GM06990 (cell line): ENCODE measurements around the gene ZSCAN26.
"Not testable (repeated sequence)": the region's sequence is repeated elsewhere in the genome, so short reads cannot be mapped to it uniquely, and the experiment has no call there.

ENCODE experiments used
- DNase-seq: peaks from one replicate; pipeline ENCODE4 v3.0.0-alpha.2; 2011; ENCODE audit not compliant: insufficient read length; ENCODE audit errors: extremely low read depth
- H3K27me3 ChIP-seq: replicated peaks from 2 replicates; pipeline ENCODE4 v1.6.0; 2011; ENCODE audit warnings: low read length; ENCODE audit not compliant: control insufficient read depth, insufficient read depth
- H3K36me3 ChIP-seq: 2 replicates; pipeline ENCODE4 v1.5.1; 2011; ENCODE audit warnings: low read length; ENCODE audit not compliant: control insufficient read depth, insufficient read depth
- H3K4me3 ChIP-seq: replicated peaks from 2 replicates; pipeline ENCODE4 v1.5.1; 2011; ENCODE audit warnings: low read depth, mild to moderate bottlenecking, control low read depth, low read length
- CTCF ChIP-seq: IDR thresholded peaks from 2 replicates; pipeline ENCODE4 v1.5.1; 2011; ENCODE audit warnings: low read length, control low read depth, mild to moderate bottlenecking, inconsistent platforms; ENCODE audit not compliant: insufficient read depth, poor library complexity, severe bottlenecking

ZSCAN26 gene

GRCh38 chr6:28295326-28295725 is 28.4 kb downstream of the ZSCAN26 start:
- TF ChIP-seq CTCF = no peak
- Histone ChIP-seq H3K4me3 (no peak overlapping the region), H3K36me3 (no peaks in the 10 kb centered on the region; the same call in none of the 2 replicates), H3K27me3 (no peaks in the 10 kb centered on the region)
- DNase-seq = no peak

GRCh38 chr6:28296520-28297060 is 29.6 kb downstream of the ZSCAN26 start:
- TF ChIP-seq CTCF = no peak

GRCh38 chr6:28303570-28303969 is 36.6 kb downstream of the ZSCAN26 start:
- H3K27me3 ChIP-seq = no peaks in the 10 kb centered on the region
- H3K4me3 ChIP-seq = no peak overlapping the region
- no peak for TF ChIP-seq CTCF
- no peaks in the 10 kb centered on the region for H3K36me3 ChIP-seq
- peak; percentile 25 for DNase-seq

More at GRCh38 chr6:28296520-28297060, 29.6 kb downstream of the ZSCAN26 start:
- Histone ChIP-seq H3K36me3 (no peaks in the 10 kb centered on the region; the same call in none of the 2 replicates), H3K27me3 (no peaks in the 10 kb centered on the region), H3K4me3 (no peak overlapping the region)
- DNase-seq = no peak

- not testable (repeated sequence) for H3K4me3 ChIP-seq, DNase-seq, H3K36me3 ChIP-seq, H3K27me3 ChIP-seq
These were observed 39.4 kb downstream of the ZSCAN26 start for GRCh38 chr6:28306363-28306762.

- H3K4me3 ChIP-seq = no peak overlapping the region
- no peak for DNase-seq
- H3K27me3 ChIP-seq = no peaks in the 10 kb centered on the region
- no peak for TF ChIP-seq CTCF
- no peaks in the 10 kb centered on the region for H3K36me3 ChIP-seq
These were observed 44.3 kb downstream of the ZSCAN26 start for GRCh38 chr6:28311139-28311823.

- no peaks in the 10 kb centered on the region for H3K27me3 ChIP-seq
- no peak for DNase-seq
These were observed 46.0 kb downstream of the ZSCAN26 start for GRCh38 chr6:28312939-28313338.

More at GRCh38 chr6:28312939-28313338, 46.0 kb downstream of the ZSCAN26 start:
- no peaks in the 10 kb centered on the region for H3K36me3 ChIP-seq
- TF ChIP-seq CTCF = no peak
- no peak overlapping the region for H3K4me3 ChIP-seq
